Right lobe of liver (tissue), 4 donors: ENCODE measurements around the gene NEGR1.

Source experiments
- POLR2A ChIP-seq: fragments of 450-650 bp; IDR thresholded peaks from one replicate; pipeline ENCODE4 v1.6.1; 2017; ENCODE audit warnings: antibody characterized with exemption, mild to moderate bottlenecking
- TF ChIP-seq, protein P1 (sequence below), 4 donors: fragments of 200-600 bp in 3 of 4; fragments of 450-650 bp in 1 of 4; IDR thresholded peaks; one replicate each; pipeline versions ENCODE4 v1.5.1 to v1.8.0; 2016 to 2022; ENCODE audit warnings: antibody characterized with exemption in 4 of 4, mild to moderate bottlenecking in 2 of 4
- donor health status: DM: no; HTN: no; CAD: no.
- donor health status: DM: no; HTN: no; CAD: no.
- donor health status: DM: no; HTN: yes; CAD: no.

DNA sequence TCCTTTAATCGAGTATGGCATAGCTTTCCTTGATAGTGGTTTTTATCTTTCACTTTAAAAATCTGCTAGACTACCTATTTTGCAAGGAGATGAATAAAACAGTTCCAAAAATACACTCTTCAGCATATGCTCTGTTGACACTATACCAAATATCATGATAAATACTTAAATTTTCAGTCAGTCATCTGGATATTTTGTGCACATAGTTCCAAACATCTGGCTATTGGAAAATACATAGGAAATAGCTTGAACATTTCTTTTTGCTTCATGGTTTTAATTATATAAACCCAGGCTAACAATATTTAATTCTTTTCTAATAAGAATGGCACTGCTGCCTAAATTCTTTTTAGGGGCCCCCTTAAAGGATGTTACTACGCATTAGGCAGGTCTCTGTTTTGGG is 342.1 kb downstream of the NEGR1 start:
- TF ChIP-seq, protein P1, sequence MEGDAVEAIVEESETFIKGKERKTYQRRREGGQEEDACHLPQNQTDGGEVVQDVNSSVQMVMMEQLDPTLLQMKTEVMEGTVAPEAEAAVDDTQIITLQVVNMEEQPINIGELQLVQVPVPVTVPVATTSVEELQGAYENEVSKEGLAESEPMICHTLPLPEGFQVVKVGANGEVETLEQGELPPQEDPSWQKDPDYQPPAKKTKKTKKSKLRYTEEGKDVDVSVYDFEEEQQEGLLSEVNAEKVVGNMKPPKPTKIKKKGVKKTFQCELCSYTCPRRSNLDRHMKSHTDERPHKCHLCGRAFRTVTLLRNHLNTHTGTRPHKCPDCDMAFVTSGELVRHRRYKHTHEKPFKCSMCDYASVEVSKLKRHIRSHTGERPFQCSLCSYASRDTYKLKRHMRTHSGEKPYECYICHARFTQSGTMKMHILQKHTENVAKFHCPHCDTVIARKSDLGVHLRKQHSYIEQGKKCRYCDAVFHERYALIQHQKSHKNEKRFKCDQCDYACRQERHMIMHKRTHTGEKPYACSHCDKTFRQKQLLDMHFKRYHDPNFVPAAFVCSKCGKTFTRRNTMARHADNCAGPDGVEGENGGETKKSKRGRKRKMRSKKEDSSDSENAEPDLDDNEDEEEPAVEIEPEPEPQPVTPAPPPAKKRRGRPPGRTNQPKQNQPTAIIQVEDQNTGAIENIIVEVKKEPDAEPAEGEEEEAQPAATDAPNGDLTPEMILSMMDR (IDR thresholded peaks at IDR 0.05) = no peak
- no peak for TF ChIP-seq POLR2A
